AG09319 (cell line): ENCODE results near the gene ZNF552.
"Not testable (repeated sequence)": the region's sequence is repeated elsewhere in the genome, so short reads cannot be mapped to it uniquely, and the experiment has no call there.

Experiments
- DNase-seq: peaks from one replicate; pipeline ENCODE4 v3.0.0-alpha.2; 2010; ENCODE audit warnings: low read depth; ENCODE audit errors: extremely low read depth
- TF ChIP-seq, protein P1 (sequence below): IDR thresholded peaks from 2 replicates; pipeline ENCODE4 v1.5.1; 2011; ENCODE audit warnings: low read depth, mild to moderate bottlenecking, inconsistent platforms, low read length, moderate library complexity

Gene ZNF552

DNA sequence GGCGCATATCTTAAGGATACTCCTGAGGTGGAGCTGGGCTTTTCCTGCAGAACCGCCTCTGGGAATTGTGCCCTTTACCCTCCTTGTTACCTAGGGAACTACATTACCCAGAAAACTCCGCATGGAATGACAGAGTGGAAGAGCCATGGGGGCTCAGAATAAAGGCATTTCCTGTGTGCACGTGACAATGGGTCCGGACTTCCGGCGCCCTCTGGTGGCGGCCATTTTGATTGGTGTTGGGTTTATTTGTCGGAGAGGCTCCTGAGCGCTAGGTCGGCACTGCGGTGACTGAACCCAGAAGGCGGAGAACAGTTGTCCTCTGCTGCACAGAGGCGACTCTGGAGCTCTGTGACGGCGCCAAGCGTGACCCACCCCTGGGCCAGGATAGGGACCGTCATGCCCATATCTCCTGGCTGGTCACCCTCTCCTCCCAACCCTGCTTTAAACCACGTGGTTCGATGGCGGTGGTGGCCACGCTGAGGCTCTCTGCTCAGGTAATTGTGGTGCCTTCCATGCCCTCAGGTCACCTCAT, 15.4 kb upstream of the ZNF552 start, which contains the start of gene ZNF587B:
Gene ZNF587B, plus strand, starts transcription at position 229 of the 532 bp plus-strand sequence. Its CDS starts 230 bp downstream, at position 459.
- DNase-seq, result no peak
- TF ChIP-seq, protein P1, sequence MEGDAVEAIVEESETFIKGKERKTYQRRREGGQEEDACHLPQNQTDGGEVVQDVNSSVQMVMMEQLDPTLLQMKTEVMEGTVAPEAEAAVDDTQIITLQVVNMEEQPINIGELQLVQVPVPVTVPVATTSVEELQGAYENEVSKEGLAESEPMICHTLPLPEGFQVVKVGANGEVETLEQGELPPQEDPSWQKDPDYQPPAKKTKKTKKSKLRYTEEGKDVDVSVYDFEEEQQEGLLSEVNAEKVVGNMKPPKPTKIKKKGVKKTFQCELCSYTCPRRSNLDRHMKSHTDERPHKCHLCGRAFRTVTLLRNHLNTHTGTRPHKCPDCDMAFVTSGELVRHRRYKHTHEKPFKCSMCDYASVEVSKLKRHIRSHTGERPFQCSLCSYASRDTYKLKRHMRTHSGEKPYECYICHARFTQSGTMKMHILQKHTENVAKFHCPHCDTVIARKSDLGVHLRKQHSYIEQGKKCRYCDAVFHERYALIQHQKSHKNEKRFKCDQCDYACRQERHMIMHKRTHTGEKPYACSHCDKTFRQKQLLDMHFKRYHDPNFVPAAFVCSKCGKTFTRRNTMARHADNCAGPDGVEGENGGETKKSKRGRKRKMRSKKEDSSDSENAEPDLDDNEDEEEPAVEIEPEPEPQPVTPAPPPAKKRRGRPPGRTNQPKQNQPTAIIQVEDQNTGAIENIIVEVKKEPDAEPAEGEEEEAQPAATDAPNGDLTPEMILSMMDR, result peak; percentile 19

DNA sequence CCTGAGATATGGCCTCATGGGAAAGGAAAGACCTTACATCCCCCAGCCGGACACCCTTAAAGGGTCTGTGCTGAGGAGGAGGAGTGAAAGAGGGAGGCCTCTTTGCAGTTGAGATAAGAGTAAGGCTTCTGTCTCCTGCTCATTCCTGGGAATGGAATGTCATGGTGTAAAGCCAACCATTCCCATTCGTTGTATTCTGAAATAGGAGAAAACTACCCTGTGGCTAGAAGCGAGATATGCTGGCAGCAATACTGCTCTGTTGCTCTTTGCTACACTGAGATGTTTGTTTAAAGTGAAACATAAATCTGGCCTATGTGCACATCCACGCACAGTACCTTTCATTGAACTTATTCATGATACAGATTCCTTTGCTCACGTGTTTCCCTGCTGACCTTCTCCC, 14.6 kb upstream of the ZNF552 start:
- DNase-seq, result no peak
- TF ChIP-seq, protein P1, result no peak

DNA sequence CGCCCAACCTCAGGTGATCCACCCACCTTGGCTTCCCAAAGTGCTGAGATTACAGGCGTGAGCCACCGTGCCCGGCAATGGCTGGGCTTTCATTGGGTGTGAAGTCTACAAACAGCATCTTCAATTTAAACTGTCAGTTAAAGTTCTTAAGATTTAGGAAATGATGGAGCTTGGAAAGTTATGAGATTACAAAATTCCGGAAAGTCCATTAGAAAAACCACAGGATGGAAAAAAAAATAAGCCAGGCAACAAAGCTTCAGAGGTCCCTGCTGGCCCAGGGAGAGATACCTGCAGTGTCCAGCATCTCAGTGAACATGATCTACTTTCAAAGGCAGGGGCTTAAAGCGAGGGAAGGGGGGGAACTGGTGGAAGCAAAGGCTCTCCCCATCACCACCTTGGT, 10.8 kb upstream of the ZNF552 start:
- DNase-seq, result no peak
- TF ChIP-seq, protein P1, result no peak

DNA sequence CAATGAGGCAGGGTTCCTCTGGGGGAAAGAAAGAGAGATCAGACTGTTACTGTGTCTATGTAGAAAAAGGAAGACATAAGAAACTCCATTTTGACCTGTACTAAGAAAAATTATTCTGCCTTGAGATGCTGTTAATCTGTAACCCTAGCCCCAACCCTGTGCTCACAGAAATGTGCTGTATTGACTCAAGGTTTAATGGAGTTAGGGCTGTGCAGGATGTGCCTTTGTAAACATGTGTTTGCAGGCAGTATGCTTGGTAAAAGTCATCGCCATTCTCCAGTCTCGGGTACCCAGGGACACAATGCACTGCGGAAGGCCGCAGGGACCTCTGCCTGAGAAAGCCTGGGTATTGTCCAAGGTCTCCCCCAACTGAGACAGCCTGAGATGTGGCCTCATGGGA, 8.9 kb upstream of the ZNF552 start:
- DNase-seq, result not testable (repeated sequence)

DNA sequence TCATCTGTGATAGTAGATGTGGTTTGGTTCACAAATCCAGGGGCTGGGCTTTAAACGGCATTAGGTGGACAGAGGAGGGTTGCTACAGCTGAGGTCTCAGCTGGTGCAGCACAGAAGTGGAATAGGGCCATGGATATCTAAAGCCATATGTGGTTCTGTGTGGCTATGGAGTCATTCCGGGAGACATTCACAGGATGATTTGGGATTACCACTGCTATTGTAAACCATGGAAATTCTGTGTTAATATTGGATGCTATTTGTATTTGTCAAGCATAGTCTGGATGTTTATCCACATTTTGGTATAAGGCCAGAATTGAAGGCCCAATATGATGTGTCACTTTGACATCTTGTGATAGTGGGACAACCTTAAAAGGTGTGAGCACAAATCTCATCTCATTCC, 8.4 kb upstream of the ZNF552 start:
- not testable (repeated sequence) for DNase-seq

DNA sequence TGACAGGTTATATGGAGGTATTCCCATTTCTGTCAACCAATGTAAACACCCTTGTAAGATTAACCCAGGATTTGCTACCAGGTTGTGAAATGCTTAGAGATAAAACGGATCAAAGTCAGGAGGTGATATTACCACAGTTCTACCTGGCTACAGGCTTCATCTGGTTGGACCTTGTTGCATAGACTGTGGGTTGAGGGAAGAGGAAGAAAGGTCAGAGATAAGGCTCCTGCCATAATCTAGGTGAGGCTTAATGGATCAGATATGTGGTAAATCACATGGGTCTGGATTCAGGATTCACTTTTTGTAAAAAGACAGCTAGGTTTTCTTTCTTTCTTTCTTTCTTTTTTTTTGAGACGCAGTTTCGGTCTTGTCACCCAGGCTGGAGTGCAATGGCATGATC, 6.8 kb upstream of the ZNF552 start:
- DNase-seq, result not testable (repeated sequence)

DNA sequence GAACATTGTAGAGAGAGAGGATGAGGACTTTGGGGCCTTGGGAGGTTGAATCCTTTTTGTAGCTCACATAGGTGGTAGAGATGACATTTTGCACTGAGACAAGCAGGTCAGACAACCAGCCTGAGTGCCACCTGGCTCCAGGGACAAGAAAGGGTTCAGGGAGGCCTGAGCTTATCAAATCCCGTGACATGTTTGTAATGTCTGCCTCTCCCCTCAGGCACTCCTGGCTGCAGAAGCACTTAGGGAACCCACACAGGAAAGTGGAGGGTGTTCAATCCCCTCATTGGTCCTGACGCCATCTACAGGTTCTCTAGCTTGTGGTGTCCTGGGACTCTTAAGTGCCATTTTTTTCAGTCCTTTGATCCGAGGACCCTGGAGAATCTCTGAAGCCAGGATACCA, 6.4 kb upstream of the ZNF552 start:
- DNase-seq, result not testable (repeated sequence)

DNA sequence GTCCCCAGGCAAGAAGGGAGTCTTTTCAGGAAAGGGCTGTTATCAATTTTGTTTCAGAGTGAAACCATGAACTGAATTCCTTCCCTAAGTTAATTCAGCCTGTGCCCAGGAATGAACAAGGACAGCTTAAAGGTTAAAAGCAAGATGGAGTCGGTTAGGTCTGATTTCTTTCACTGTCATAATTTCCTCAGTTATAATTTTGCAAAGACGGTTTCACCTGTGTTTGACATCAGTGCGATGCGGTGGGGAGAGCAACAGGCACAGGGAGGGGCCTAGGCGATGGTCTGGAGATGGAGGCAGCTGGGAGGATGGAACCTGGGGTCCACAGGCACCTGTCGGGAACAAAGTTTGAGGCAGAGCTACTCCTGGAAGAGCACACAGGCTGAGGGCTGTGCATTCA, 5.9 kb upstream of the ZNF552 start:
- DNase-seq, result no peak
- TF ChIP-seq, protein P1, result no peak

DNA sequence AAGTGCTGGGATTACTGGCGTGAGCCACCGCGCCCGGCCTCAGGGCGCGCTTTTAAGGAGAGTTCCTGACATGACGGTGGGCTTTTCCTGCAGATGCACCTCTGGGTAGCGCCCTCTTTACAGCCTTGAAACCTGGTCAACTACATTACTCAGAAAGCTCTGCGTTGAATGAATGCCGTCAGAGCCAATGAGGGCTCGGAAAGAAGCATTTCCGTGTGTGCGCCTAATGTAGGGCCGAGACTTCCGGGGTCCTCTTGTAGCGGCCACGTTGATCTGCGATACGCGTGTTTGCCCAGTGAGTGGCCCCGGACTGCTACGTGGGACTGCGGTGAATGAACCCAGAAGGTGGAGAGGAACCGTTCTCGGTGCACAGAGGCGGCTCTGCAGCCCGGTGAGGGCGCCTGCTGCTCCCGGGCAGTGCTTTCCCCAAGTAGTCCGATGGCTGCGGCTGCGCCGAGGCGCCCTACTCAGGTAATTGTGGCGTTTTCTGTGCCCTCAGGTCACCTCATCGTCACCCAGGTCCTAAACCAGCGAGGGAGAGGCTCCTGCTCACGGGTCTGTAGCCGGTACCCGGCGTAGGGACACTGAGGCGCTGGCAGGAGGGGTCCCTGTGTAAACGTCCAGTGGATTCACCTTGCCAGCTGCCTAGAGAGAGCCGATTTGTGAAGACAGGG, 4.9 kb upstream of the ZNF552 start:
- TF ChIP-seq, protein P1, result peak; percentile 6
- peak; percentile 71 for DNase-seq
